Activated T-helper 1 cell treated with anti-CD3 and anti-CD28 coated beads, Interleukin-12 subunit alpha, Interleukin-12 subunit beta, Interleukin-2, Interleukin-4 antibody, amounts not matched to agents 30 ng/mL and 10 ng/mL and 1 ng/mL, durations not matched to agents 14 hours and 24 hours and 36 hours (primary cell): ENCODE data around the gene FYN. TPM values are rescaled to one million over a fixed set of nuclear protein-coding genes. Genes with fewer than 3 reads are reported as not detected.

Experiments used
- DNase-seq: peaks from one replicate; pipeline ENCODE4 v3.0.0; 2021; ENCODE audit warnings: low spot score
- H3K27ac Mint-ChIP-seq: one replicate; pipeline ENCODE4 v1.8.0; 2021; ENCODE audit warnings: mild to moderate bottlenecking, mixed read lengths
- H3K27me3 Mint-ChIP-seq: one replicate; pipeline ENCODE4 v1.8.0; 2022; ENCODE audit warnings: mild to moderate bottlenecking, moderate library complexity, mixed read lengths; ENCODE audit not compliant: insufficient read depth
- H3K36me3 Mint-ChIP-seq: one replicate; pipeline ENCODE4 v1.8.0; 2021; ENCODE audit warnings: low read depth, mixed read lengths
- H3K4me1 Mint-ChIP-seq: one replicate; pipeline ENCODE4 v1.8.0; 2021; ENCODE audit warnings: low read depth, mixed read lengths
- H3K4me3 Mint-ChIP-seq: one replicate; pipeline ENCODE4 v1.8.0; 2021; ENCODE audit warnings: mild to moderate bottlenecking, moderate library complexity, mixed read lengths
- H3K9me3 Mint-ChIP-seq: one replicate; pipeline ENCODE4 v1.8.0; 2021; ENCODE audit warnings: mixed read lengths
- intact Hi-C: fragments of 100-400 bp; cut with micrococcal nuclease; formaldehyde crosslinking; loops from one replicate; pipeline ENCODE4 v1.15.1; 2024
- total RNA-seq: library from RNA; stranded (reverse); gene quantifications from 2 replicates; pipeline ENCODE4 v1.2.3, GENCODE V29; 2022

FYN gene
- total RNA-seq, 1 donor from 2014 or later: 347 TPM

DNA sequence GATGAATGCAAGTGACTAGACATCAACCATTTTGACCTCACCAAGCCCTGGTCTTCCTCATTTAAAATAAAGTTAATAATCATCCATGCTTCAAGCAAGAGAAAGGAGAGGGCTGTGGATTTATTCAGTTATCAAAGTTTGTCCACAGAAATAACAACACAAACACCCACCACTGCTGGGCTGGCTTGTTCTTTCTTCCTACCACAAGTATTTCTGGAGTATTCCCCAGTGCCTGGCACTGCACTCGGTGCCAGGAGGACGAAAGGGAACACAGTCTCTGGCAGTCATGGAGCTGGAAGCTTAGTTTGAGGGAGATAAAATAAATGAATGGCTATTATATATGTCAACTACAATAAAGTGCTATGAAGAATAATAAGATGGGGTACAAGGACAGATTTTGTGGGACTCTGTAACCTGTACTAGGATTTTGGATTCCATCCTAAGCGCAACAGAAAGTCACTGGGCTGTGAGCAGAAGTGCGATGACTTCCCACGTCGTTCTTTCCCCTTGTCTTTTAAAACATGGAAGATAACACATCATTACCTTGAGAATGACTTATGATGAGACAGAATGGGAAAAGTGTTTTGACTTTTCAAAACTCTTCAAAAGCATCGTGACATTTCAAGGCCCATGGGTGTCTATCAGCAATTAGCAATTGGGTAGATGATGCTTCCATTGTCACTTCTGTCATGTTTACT lies 193.1 kb downstream of the FYN start:
- no peaks in the 10 kb centered on the region for H3K27me3 Mint-ChIP-seq
- peaks cover 22% of the 10 kb centered on the region for H3K4me1 Mint-ChIP-seq
- peaks cover 66% of the 10 kb centered on the region for H3K36me3 Mint-ChIP-seq
- no peak for DNase-seq
- H3K27ac Mint-ChIP-seq: peak overlapping the region; percentile 18
- intact Hi-C loops: no loop called here
- no peaks in the 10 kb centered on the region for H3K9me3 Mint-ChIP-seq
- no peak overlapping the region for H3K4me3 Mint-ChIP-seq

DNA sequence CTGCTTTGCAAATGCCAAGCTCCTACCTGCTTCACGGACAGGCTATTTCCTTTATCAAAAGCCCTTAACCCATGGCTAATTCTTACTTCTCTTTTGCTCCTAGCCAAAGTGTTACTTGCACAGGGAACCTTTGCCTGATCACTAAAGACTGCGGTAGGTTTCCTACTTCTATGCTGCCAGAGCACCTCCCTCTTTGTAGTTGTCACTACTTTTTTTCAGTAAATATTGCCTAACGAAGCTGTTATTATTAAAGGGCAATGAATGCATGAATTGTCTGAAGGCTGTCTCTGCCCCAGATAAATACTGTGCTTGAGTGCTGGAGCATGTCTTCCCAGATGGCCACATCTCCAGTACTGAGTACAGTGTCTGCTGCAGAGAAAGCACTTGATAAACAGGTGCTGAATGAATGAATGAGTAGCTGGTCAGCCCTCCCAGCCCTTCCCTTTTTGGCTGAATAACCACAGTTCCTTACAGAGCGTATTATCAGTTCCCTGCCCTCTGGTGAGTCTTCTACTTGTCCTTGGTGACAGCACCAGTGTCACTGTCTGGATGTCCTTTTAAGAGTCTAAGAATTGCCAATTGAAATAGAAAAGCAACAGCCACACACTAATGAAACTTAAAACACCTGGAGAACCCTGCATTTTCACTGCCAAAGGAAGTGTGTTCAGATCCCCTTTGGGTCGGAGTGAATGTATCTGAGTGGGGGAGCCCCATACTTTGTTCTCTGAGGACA lies 194.0 kb downstream of the FYN start:
- Mint-ChIP-seq H3K27ac (no peak overlapping the region), H3K27me3 (no peaks in the 10 kb centered on the region), H3K36me3 (peaks cover 65% of the 10 kb centered on the region), H3K4me1 (peaks cover 14% of the 10 kb centered on the region), H3K9me3 (no peaks in the 10 kb centered on the region), H3K4me3 (no peak overlapping the region)
- DNase-seq: no peak
- intact Hi-C loops: no loop called here

DNA sequence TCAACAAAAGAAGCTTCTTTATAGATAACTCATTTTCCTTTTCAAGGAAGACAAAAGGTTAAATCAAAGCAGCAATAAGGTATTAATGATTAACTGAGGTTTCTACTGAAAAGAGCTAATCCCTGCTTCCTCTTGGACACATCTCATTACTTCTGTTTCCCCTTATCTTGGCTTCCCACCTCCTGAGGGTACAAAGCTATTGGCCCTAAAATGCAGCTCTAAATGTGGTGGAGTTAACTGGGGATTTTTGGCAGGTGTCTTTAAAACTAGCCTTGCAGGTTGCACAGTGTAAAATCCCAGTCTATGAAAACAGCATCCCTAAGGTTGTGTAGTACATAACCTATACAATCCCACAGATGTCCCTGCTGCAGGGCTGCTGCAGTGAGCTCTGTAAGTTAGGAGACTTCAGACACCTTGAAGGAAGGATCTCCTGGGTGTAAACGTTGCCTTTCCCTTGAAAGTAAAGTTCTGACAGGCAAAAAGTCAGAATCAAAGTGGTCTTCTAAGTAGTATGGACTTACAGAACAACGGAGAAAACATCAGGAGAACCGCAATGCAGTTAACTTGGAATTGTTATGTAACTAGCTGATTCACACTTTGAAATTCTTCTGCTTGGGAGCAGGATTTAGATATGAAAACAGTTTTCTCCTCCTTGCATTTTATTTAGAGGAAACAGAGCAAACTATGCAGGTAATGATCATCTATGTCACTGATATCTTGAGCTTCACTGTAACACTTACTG lies 195.8 kb downstream of the FYN start:
- Mint-ChIP-seq H3K4me3 (no peak overlapping the region), H3K36me3 (peaks cover 63% of the 10 kb centered on the region), H3K4me1 (peaks cover 6% of the 10 kb centered on the region), H3K27ac (no peak overlapping the region), H3K27me3 (no peaks in the 10 kb centered on the region), H3K9me3 (no peaks in the 10 kb centered on the region)
- no peak for DNase-seq
- intact Hi-C loops: no loop called here

DNA sequence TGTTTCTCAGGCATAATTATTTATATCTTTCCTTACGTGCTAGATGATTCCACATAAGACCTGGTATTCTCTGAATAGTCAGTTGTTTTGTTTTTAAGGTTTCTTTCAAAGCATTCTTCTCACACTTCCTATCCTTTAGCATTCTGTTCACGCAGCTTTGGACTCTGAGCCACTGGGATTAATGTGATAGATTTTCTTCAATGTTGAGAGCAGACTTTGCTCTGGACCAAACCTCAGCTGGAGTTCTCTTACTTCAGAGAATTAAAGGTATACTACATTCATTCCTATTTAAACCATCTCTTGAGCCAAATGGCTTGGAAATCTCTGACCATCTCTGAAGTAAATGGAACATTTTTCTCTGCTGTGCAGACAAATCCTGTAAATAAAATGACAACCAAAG lies 196.9 kb downstream of the FYN start:
- Mint-ChIP-seq H3K4me3 (no peak overlapping the region), H3K27ac (no peak overlapping the region), H3K9me3 (no peaks in the 10 kb centered on the region), H3K36me3 (peaks cover 60% of the 10 kb centered on the region), H3K4me1 (peaks cover 6% of the 10 kb centered on the region), H3K27me3 (no peaks in the 10 kb centered on the region)
- intact Hi-C loops: no loop called here
- DNase-seq: no peak

DNA sequence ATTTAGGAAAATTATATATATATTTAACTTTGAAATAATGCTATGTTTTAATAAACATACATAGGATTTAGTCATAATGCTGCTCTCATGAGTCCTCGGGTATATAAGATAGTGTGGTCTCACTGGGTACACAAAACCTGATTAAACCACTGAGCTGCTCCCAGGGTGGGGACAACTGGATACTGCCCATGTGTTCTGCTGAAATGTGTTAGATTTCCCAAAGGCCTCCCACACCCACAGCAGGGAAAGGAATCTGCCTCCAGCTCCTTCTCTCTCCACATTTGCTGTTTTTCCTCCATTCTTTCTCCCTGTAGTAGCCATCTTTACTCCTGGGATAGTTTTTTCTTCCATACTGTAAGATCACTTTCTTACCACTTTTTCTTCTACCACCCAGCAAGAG lies 198.4 kb downstream of the FYN start:
- Mint-ChIP-seq H3K9me3 (no peaks in the 10 kb centered on the region), H3K27me3 (no peaks in the 10 kb centered on the region), H3K4me3 (no peak overlapping the region), H3K4me1 (peaks cover 6% of the 10 kb centered on the region), H3K36me3 (peaks cover 62% of the 10 kb centered on the region), H3K27ac (peak overlapping the region; percentile 22)
- intact Hi-C loops: no loop called here
- no peak for DNase-seq

DNA sequence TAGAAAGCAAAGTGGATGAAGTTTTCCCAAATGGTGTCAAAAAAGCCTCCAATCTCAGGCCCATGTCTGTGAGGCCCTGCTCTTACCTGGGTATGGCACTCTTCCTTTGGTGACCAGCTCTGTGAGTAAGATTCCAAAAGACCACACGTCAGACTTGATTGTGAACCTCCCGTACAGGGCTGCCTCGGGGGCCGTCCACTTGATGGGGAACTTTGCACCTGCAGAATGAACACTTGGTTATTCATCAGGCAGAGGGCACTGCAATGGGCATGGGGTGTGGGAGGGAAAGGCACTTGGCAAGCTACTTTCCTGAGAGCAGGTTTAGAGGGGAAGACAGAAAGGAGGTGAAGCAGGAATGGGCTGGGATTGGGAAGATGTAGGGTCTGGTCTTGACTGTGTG lies 198.8 kb downstream of the FYN start:
- intact Hi-C loops: no loop called here
- no peak for DNase-seq
- Mint-ChIP-seq H3K9me3 (no peaks in the 10 kb centered on the region), H3K4me3 (no peak overlapping the region), H3K27me3 (no peaks in the 10 kb centered on the region), H3K4me1 (peaks cover 6% of the 10 kb centered on the region), H3K36me3 (peaks cover 59% of the 10 kb centered on the region), H3K27ac (no peak overlapping the region)

DNA sequence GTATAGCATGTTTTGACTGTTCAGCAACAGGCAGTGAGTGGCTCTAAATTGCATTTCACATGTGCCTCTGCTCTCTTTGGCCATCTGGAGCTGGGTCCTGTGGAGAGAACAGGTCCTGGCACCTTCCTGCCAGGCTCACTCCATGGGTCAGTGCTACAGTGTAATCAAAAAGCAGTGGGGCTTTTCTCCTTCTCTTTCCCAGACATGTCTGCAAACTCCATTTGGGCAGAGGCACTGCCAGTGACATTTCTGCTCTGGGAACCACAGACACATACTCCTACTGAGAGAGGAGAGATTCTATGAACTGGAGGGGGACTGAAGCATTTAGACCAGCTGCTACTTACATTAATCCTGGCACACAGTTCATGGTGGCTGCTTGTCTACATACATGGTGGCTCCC lies 199.3 kb downstream of the FYN start:
- peaks cover 56% of the 10 kb centered on the region for H3K36me3 Mint-ChIP-seq

DNA sequence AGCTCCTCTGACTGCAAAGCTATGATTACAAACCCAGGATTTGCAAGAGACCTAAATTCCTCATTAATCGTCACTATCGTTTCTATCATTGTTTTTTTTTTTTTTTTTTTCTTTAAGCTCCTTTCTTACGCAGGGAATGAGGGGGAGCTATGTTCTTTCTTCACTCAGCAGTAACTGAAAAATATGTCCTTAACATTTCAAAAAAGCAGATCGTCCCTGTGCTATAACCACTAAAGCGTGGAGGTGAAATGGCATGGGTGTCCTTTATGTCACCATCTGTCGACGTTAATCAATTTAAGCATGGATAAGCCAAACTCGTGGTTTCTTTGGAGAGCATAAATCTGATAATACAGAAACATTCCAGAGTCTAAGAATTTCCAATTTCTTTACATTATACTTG lies 199.7 kb downstream of the FYN start:
- H3K36me3 Mint-ChIP-seq: peaks cover 55% of the 10 kb centered on the region

More for the DNA sequence above, 199.3 kb downstream of the FYN start:
- no peaks in the 10 kb centered on the region for H3K27me3 Mint-ChIP-seq
- no peak for DNase-seq
- intact Hi-C loops: no loop called here
- H3K4me1 Mint-ChIP-seq: peaks cover 3% of the 10 kb centered on the region
- no peak overlapping the region for H3K27ac Mint-ChIP-seq
- no peaks in the 10 kb centered on the region for H3K9me3 Mint-ChIP-seq
- no peak overlapping the region for H3K4me3 Mint-ChIP-seq

DNA sequence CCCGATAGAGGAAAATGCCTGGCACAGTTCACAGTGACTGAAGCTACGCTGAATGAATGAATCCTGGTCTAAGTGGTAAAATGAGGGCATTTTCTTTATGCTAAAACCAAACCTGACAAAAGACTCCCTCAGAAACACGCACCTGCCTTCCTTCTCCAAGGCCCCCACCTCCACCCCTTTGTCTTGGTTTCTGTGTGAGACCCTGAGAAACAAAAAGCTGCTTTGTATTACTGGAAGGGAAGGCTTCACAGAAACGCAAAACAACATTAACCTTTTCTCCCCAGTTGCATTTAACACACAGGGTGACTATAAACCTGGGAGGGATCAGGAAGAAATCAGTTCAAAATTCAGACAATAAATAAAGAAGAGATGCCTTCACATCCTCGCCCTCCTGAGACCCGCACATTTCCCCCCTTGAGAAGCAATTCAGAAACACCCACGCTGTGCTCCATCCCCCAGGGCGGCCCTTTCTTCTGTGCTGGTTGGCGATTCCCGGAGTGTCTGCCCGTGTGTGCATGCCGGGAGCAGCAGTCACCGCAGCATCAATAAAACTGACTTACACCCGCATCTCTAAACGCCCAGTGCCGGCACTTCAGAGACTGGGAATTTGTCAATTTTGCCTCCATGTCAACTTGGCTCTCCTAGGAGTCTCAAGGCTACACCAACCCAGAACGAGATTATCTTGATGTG lies 200.3 kb downstream of the FYN start:
- Mint-ChIP-seq H3K27me3 (no peaks in the 10 kb centered on the region), H3K4me1 (no peaks in the 10 kb centered on the region), H3K27ac (no peak overlapping the region), H3K9me3 (no peaks in the 10 kb centered on the region), H3K36me3 (peaks cover 56% of the 10 kb centered on the region), H3K4me3 (no peak overlapping the region)
- intact Hi-C loops: no loop called here
- DNase-seq: no peak

More for the DNA sequence above, 199.7 kb downstream of the FYN start:
- intact Hi-C loops: no loop called here
- Mint-ChIP-seq H3K27me3 (no peaks in the 10 kb centered on the region), H3K4me3 (no peak overlapping the region), H3K27ac (no peak overlapping the region), H3K4me1 (no peaks in the 10 kb centered on the region), H3K9me3 (no peaks in the 10 kb centered on the region)
- DNase-seq: no peak

DNA sequence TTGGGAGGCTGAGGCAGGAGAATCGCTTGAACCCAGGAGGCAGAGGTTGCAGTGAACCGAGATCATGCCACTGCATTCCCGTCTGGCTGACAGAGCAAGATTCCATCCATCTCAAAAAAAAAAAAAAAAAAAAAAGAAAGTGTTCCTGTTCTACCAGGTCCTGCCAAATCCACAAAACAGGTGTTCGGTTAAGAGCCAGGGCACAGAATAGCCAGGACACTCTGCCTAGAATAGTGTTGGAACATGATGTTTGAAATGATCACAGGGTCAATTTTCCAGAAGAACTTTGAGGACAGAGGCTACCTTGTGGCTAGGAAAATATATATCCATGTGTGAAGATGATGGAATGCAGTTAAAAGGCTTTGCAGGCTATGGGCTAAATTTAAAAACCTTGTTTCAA lies 203.9 kb downstream of the FYN start:
- no peak for DNase-seq
- H3K4me3 Mint-ChIP-seq: no peak overlapping the region
- H3K9me3 Mint-ChIP-seq: no peaks in the 10 kb centered on the region
- intact Hi-C loops: no loop called here
- no peaks in the 10 kb centered on the region for H3K4me1 Mint-ChIP-seq
- H3K27me3 Mint-ChIP-seq: no peaks in the 10 kb centered on the region
- no peak overlapping the region for H3K27ac Mint-ChIP-seq
- peaks cover 57% of the 10 kb centered on the region for H3K36me3 Mint-ChIP-seq

DNA sequence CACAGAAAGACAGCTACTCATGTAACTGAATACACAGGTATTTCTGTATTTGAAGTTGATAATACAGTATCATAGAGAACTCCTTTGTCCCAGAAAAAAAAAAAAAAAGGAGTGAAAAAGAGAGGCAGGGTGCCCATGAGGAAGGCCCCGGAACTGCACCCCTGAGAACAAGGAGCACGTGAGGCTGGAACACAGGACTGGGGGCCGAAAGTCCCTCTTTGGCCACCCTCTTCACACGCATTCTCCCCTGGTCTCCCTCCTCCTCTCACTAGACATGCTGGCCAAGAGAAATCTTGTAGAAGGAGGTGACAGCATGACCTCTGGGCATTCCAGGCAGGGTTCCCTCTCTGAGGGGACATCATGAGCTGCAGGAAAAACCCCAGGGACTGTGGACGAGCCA lies 204.8 kb downstream of the FYN start:
- Mint-ChIP-seq H3K27me3 (no peaks in the 10 kb centered on the region), H3K4me3 (no peak overlapping the region), H3K27ac (no peak overlapping the region), H3K9me3 (no peaks in the 10 kb centered on the region), H3K36me3 (peaks cover 59% of the 10 kb centered on the region), H3K4me1 (no peaks in the 10 kb centered on the region)
- intact Hi-C loops: no loop called here
- no peak for DNase-seq

DNA sequence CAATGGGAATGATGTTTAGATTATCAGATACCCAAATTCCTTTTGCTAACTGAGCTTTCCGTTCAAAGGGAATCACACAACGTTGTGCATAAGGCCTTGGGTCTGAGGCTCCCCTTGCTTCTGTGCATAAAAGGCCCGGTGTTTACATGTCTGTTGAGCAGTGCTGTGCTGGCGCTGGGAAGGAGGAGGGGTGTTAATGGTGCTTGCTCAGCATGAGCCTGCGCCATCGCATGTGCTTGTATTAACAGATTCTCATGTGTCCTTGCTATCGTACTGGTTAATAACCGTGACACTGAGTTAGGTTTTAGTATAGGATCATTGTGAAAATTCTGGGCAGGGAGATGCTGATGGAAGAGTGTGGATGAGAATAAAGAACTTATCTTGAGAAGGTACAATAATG lies 205.3 kb downstream of the FYN start:
- H3K27ac Mint-ChIP-seq: no peak overlapping the region
- intact Hi-C loops: no loop called here

DNA sequence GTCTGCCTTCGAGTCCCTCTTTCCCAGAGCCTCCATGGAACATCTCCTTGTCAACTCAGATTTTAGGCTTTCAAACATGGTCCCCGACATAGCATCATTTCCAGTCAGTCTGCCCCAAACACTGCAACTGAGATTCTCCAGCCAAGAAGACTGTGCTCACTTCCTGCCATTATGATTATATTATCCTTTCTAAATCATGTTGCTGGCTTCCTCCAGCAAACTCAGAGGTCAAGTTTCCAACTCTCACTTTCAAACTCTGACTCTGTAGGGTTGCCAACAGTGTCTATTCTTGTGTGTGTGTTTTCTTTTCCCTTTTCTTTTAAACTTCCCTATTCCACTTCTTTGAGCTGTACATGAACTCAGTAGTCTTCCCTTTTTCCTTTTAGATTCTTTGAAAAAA lies 206.4 kb downstream of the FYN start:
- no peaks in the 10 kb centered on the region for H3K4me1 Mint-ChIP-seq
- no peaks in the 10 kb centered on the region for H3K27me3 Mint-ChIP-seq
- H3K36me3 Mint-ChIP-seq: peaks cover 49% of the 10 kb centered on the region
- no peak for DNase-seq
- intact Hi-C loops: no loop called here
- no peak overlapping the region for H3K27ac Mint-ChIP-seq
- H3K4me3 Mint-ChIP-seq: no peak overlapping the region
- no peaks in the 10 kb centered on the region for H3K9me3 Mint-ChIP-seq

More for the DNA sequence above, 205.3 kb downstream of the FYN start:
- H3K4me3 Mint-ChIP-seq: no peak overlapping the region
- H3K4me1 Mint-ChIP-seq: no peaks in the 10 kb centered on the region
- H3K9me3 Mint-ChIP-seq: no peaks in the 10 kb centered on the region
- H3K27me3 Mint-ChIP-seq: no peaks in the 10 kb centered on the region
- H3K36me3 Mint-ChIP-seq: peaks cover 55% of the 10 kb centered on the region
- DNase-seq: no peak
